SK-N-SH (cell line): ENCODE results near the gene RALBP1. TPM values are rescaled to one million over a fixed set of nuclear protein-coding genes. Genes with fewer than 3 reads are reported as not detected.

Experiments used
- CTCF ChIA-PET: fragments of 300-600, 350-600 bp; formaldehyde crosslinking; extraction: SDS; loops from one replicate; lab custom pipeline; 2021; lab: Yijun Ruan, JAX
- POLR2A ChIA-PET: fragments of 350-600 bp; sonication (Branson Sonifier 250); formaldehyde crosslinking; extraction: SDS; loops from one replicate; lab custom pipeline; 2020; ENCODE audit warnings: antibody characterized with exemption, inconsistent platforms; lab: Yijun Ruan, JAX
- DNase-seq: peaks from one replicate; pipeline ENCODE4 v3.0.0; 2012
- H2AFZ ChIP-seq: fragments of 200-600 bp; sonication (generic); 2 replicates; pipeline ENCODE4 v1.8.1; 2016; ENCODE audit warnings: antibody characterized with exemption, mild to moderate bottlenecking, low read depth
- H3F3A ChIP-seq: fragments of 200-600 bp; sonication (generic); replicated peaks from 2 replicates; pipeline ENCODE3; 2016; ENCODE audit warnings: antibody characterized with exemption, mild to moderate bottlenecking; ENCODE audit not compliant: insufficient read depth
- H3K27ac ChIP-seq, 2 experiments: fragments of 200-500 bp in 1 of 2; fragments of 200-600 bp in 1 of 2; sonication (Bioruptor generic) in 1 of 2; sonication (generic), shearing (Covaris generic) in 1 of 2; 2 replicates each; pipeline versions ENCODE4 v1.5.1 to v1.6.1; 2014 to 2016; ENCODE audit warnings: low read depth in 2 of 2, inconsistent platforms in 1 of 2, low read length in 1 of 2, mild to moderate bottlenecking in 1 of 2, mixed read lengths in 1 of 2
- H3K27me3 ChIP-seq: fragments of 200-600 bp; sonication (generic), shearing (Covaris generic); 2 replicates; pipeline ENCODE4 v1.6.1; 2016; ENCODE audit warnings: mixed run types; ENCODE audit not compliant: insufficient read depth
- H3K36me3 ChIP-seq, 2 experiments: fragments of 200-500 bp in 1 of 2; fragments of 200-600 bp in 1 of 2; sonication (Bioruptor generic) in 1 of 2; sonication (generic) in 1 of 2; replicated peaks in 1 of 2; 2 replicates each; pipeline versions ENCODE3 to v1.5.1; 2014 to 2016; ENCODE audit warnings: low read length in 1 of 2, mild to moderate bottlenecking in 1 of 2; ENCODE audit not compliant: insufficient read depth in 2 of 2, control insufficient read depth in 1 of 2
- H3K4me1 ChIP-seq, 2 experiments: fragments of 200-500 bp in 1 of 2; fragments of 200-600 bp in 1 of 2; sonication (Bioruptor generic) in 1 of 2; sonication (generic), shearing (Covaris generic) in 1 of 2; 2 replicates each; pipeline versions ENCODE4 v1.5.1 to v1.6.1; 2014 to 2016; ENCODE audit warnings: low read depth in 1 of 2, low read length in 1 of 2, mixed run types in 1 of 2; ENCODE audit not compliant: insufficient read depth in 2 of 2, control insufficient read depth in 1 of 2
- H3K4me2 ChIP-seq: fragments of 200-600 bp; sonication (generic), shearing (Covaris generic); 2 replicates; pipeline ENCODE4 v1.6.1; 2017; ENCODE audit warnings: mixed run types
- H3K4me3 ChIP-seq, 2 experiments: fragments of 200-500 bp in 1 of 2; fragments of 200-600 bp in 1 of 2; sonication (Bioruptor generic) in 1 of 2; sonication (generic), shearing (Covaris generic) in 1 of 2; 2 replicates each; pipeline versions ENCODE4 v1.5.1 to v1.8.1; 2014 to 2016; ENCODE audit warnings: low read depth in 2 of 2, inconsistent platforms in 1 of 2, low read length in 1 of 2, mild to moderate bottlenecking in 1 of 2, mixed read lengths in 1 of 2, moderate library complexity in 1 of 2
- H3K79me2 ChIP-seq: fragments of 200-600 bp; sonication (generic); 2 replicates; pipeline ENCODE4 v1.8.1; 2017; ENCODE audit warnings: mild to moderate bottlenecking; ENCODE audit not compliant: insufficient read depth
- H3K9ac ChIP-seq: fragments of 200-600 bp; sonication (generic); 2 replicates; pipeline ENCODE4 v1.6.1; 2017; ENCODE audit warnings: mixed run types
- H3K9me2 ChIP-seq: fragments of 200-600 bp; sonication (generic); 2 replicates; pipeline ENCODE4 v1.6.1; 2017; ENCODE audit warnings: mixed run types
- H3K9me3 ChIP-seq: fragments of 200-600 bp; sonication (generic); 2 replicates; pipeline ENCODE4 v1.6.1; 2017; ENCODE audit warnings: mixed run types, mild to moderate bottlenecking, moderate library complexity
- H4K20me1 ChIP-seq: fragments of 200-600 bp; sonication (generic); 2 replicates; pipeline ENCODE4 v1.6.1; 2017; ENCODE audit warnings: mild to moderate bottlenecking, mixed run types; ENCODE audit not compliant: insufficient read depth
- EZH2phosphoT487 ChIP-seq: fragments of 200-600 bp; sonication (generic); IDR thresholded peaks from 2 replicates; pipeline ENCODE4 v1.6.1; 2017; ENCODE audit warnings: low read depth, mixed run types, mild to moderate bottlenecking, antibody characterized with exemption, moderate library complexity, borderline replicate concordance
- GABPA ChIP-seq: IDR thresholded peaks from 2 replicates; pipeline ENCODE4 v1.4.0; 2012; ENCODE audit warnings: low read depth, mild to moderate bottlenecking
- GATA2 ChIP-seq: sonication (generic); formaldehyde crosslinking; IDR thresholded peaks from 2 replicates; pipeline ENCODE4 v1.5.0; 2020; ENCODE audit warnings: mild to moderate bottlenecking, missing genetic modification reagents
- POLR2AphosphoS5 ChIP-seq: IDR thresholded peaks from 2 replicates; pipeline ENCODE4 v1.6.1; 2012; ENCODE audit warnings: low read depth, low read length
- RFX5 ChIP-seq: IDR thresholded peaks from 2 replicates; pipeline ENCODE4 v1.6.1; 2012; ENCODE audit warnings: mild to moderate bottlenecking, improper control_type of control experiment, low read length
- RXRA ChIP-seq: IDR thresholded peaks from 2 replicates; pipeline ENCODE4 v1.4.0; 2012; ENCODE audit warnings: low read depth, mild to moderate bottlenecking, borderline replicate concordance
- SIN3A ChIP-seq: IDR thresholded peaks from 2 replicates; pipeline ENCODE4 v1.6.1; 2012; ENCODE audit warnings: low read depth, mild to moderate bottlenecking, low read length, moderate library complexity, borderline replicate concordance
- TCF12 ChIP-seq: IDR thresholded peaks from 2 replicates; pipeline ENCODE4 v1.4.0; 2012
- YY1 ChIP-seq: IDR thresholded peaks from 2 replicates; pipeline ENCODE4 v1.4.0; 2012; ENCODE audit warnings: low read depth, mild to moderate bottlenecking
- WGBS: methylation state at CpG from one replicate; pipeline ENCODE4 v1.1.6; 2017; ENCODE audit warnings: low lambda C conversion rate; 5-methylcytosine and 5-hydroxymethylcytosine counted together
- polyA plus RNA-seq, 3 experiments: library from polyadenylated mRNA; depleted of rRNA; stranded (reverse); fragments of >200 nt; gene quantifications; 2 replicates each; pipeline ENCODE4 v1.2.3, GENCODE V29; 2012
- TF ChIP-seq, protein P1 (sequence below): IDR thresholded peaks from 2 replicates; pipeline ENCODE4 v1.4.0; 2012; ENCODE audit warnings: low read depth
- TF ChIP-seq, protein P2 (sequence below): fragments of 150-350 bp; IDR thresholded peaks from 2 replicates; pipeline ENCODE4 v1.6.1; 2017; ENCODE audit warnings: antibody characterized with exemption, low read length, low read depth, borderline replicate concordance
- TF ChIP-seq, protein P3 (sequence below): IDR thresholded peaks from 2 replicates; pipeline ENCODE4 v1.6.1; 2012; ENCODE audit warnings: mild to moderate bottlenecking, low read depth, low read length, moderate library complexity
- TF ChIP-seq, protein P4 (sequence below): fragments of 200-600 bp; sonication (generic); IDR thresholded peaks from 2 replicates; pipeline ENCODE4 v1.6.1; 2017; ENCODE audit warnings: antibody characterized with exemption, mild to moderate bottlenecking, moderate library complexity
- TF ChIP-seq, protein P5 (sequence below): IDR thresholded peaks from 2 replicates; pipeline ENCODE4 v1.4.0; 2012; ENCODE audit warnings: low read depth, borderline replicate concordance

The RALBP1 gene
- polyA plus RNA-seq, 1 of the 3 experiments (the other 2 are of a cell fraction) = 43.8 TPM

DNA sequence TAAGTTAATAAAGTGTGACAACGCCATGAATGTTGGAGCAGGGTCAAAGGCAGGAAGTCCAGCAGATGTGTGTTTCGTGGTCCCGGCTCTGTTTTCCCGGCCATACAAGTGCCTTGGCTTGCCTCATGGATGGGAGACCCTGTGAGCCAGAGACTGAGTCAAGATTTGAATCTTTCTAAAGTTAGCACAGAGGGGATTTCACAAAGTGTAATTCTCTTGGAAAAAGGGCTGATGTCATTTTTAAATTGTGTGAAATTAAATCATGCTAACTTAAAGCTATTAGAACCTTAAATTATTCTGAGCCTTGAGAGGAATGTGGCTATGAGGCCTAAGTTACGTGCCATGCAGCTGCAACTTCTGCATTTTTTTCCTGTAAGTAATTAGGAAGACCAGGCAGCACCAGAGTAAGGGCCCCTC, 38.3 kb upstream of the RALBP1 start:
- Histone ChIP-seq H4K20me1 (no peaks in the 10 kb centered on the region), H3K4me2 (no peak overlapping the region; the same call in 1 of the 2 replicates), H3K27ac (no peak overlapping the region), H3K9me2 (no peaks in the 10 kb centered on the region), H3F3A (no peaks in the 10 kb centered on the region), H3K9me3 (no peaks in the 10 kb centered on the region), H2AFZ (peak overlapping the region; percentile 75; the same call in 1 of the 2 replicates), H3K36me3 (no peaks in the 10 kb centered on the region), H3K4me3 (no peak overlapping the region), H3K9ac (no peak overlapping the region), H3K27me3 (no peaks in the 10 kb centered on the region), H3K4me1 (no peaks in the 10 kb centered on the region; a peak in 1 of 4 replicates), H3K79me2 (no peaks in the 10 kb centered on the region)
- ChIA-PET CTCF (no interaction called here), POLR2A (no interaction called here)
- TF ChIP-seq GATA2 (CRISPR knock-in tag) (no peak), TCF12 (no peak), RFX5 (no peak), EZH2phosphoT487 (no peak), RXRA (no peak), SIN3A (no peak), POLR2AphosphoS5 (no peak), YY1 (no peak), GABPA (no peak)
- TF ChIP-seq, protein P1, sequence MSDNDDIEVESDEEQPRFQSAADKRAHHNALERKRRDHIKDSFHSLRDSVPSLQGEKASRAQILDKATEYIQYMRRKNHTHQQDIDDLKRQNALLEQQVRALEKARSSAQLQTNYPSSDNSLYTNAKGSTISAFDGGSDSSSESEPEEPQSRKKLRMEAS = no peak
- TF ChIP-seq, protein P2, sequence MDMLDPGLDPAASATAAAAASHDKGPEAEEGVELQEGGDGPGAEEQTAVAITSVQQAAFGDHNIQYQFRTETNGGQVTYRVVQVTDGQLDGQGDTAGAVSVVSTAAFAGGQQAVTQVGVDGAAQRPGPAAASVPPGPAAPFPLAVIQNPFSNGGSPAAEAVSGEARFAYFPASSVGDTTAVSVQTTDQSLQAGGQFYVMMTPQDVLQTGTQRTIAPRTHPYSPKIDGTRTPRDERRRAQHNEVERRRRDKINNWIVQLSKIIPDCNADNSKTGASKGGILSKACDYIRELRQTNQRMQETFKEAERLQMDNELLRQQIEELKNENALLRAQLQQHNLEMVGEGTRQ = no peak
- TF ChIP-seq, protein P3, sequence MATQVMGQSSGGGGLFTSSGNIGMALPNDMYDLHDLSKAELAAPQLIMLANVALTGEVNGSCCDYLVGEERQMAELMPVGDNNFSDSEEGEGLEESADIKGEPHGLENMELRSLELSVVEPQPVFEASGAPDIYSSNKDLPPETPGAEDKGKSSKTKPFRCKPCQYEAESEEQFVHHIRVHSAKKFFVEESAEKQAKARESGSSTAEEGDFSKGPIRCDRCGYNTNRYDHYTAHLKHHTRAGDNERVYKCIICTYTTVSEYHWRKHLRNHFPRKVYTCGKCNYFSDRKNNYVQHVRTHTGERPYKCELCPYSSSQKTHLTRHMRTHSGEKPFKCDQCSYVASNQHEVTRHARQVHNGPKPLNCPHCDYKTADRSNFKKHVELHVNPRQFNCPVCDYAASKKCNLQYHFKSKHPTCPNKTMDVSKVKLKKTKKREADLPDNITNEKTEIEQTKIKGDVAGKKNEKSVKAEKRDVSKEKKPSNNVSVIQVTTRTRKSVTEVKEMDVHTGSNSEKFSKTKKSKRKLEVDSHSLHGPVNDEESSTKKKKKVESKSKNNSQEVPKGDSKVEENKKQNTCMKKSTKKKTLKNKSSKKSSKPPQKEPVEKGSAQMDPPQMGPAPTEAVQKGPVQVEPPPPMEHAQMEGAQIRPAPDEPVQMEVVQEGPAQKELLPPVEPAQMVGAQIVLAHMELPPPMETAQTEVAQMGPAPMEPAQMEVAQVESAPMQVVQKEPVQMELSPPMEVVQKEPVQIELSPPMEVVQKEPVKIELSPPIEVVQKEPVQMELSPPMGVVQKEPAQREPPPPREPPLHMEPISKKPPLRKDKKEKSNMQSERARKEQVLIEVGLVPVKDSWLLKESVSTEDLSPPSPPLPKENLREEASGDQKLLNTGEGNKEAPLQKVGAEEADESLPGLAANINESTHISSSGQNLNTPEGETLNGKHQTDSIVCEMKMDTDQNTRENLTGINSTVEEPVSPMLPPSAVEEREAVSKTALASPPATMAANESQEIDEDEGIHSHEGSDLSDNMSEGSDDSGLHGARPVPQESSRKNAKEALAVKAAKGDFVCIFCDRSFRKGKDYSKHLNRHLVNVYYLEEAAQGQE = no peak
- TF ChIP-seq, protein P4, sequence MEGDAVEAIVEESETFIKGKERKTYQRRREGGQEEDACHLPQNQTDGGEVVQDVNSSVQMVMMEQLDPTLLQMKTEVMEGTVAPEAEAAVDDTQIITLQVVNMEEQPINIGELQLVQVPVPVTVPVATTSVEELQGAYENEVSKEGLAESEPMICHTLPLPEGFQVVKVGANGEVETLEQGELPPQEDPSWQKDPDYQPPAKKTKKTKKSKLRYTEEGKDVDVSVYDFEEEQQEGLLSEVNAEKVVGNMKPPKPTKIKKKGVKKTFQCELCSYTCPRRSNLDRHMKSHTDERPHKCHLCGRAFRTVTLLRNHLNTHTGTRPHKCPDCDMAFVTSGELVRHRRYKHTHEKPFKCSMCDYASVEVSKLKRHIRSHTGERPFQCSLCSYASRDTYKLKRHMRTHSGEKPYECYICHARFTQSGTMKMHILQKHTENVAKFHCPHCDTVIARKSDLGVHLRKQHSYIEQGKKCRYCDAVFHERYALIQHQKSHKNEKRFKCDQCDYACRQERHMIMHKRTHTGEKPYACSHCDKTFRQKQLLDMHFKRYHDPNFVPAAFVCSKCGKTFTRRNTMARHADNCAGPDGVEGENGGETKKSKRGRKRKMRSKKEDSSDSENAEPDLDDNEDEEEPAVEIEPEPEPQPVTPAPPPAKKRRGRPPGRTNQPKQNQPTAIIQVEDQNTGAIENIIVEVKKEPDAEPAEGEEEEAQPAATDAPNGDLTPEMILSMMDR = no peak
- TF ChIP-seq, protein P5, sequence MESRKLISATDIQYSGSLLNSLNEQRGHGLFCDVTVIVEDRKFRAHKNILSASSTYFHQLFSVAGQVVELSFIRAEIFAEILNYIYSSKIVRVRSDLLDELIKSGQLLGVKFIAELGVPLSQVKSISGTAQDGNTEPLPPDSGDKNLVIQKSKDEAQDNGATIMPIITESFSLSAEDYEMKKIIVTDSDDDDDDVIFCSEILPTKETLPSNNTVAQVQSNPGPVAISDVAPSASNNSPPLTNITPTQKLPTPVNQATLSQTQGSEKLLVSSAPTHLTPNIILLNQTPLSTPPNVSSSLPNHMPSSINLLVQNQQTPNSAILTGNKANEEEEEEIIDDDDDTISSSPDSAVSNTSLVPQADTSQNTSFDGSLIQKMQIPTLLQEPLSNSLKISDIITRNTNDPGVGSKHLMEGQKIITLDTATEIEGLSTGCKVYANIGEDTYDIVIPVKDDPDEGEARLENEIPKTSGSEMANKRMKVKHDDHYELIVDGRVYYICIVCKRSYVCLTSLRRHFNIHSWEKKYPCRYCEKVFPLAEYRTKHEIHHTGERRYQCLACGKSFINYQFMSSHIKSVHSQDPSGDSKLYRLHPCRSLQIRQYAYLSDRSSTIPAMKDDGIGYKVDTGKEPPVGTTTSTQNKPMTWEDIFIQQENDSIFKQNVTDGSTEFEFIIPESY = no peak
- no peak for DNase-seq
- WGBS = 48% methylated on average over 5 of the region's 5 CpGs
